Measurements from ENCODE around the gene PLEK2.

Gene PLEK2

DNA sequence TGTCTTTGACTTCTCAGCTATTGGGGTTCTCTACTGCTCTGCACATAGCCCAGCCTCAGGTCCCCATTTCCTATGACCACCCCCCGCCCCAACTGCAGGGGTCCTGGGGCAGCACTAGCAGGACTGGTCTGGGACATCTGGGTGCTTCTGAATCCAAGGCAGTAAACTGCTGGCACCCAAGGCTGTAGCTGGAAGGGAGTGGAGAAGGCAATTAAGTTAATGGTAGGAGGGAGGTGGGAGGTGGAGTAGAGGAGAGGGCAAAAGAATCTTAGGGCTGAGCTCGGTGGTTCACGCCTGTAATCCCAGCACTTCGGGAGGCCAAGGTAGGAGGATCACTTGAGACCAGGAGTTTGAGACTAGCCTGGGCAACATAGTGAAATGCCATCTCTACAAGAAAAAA lies 11.5 kb downstream of the PLEK2 start:
- H3K27me3 ChIP-seq (ENCODE audit: insufficient read depth, poor library complexity, severe bottlenecking) = no peaks in the 10 kb centered on the region
- no peak overlapping the region for H3K4me3 ChIP-seq (replicated peaks; ENCODE audit: insufficient read depth, low read length)
- TF ChIP-seq, protein P1, sequence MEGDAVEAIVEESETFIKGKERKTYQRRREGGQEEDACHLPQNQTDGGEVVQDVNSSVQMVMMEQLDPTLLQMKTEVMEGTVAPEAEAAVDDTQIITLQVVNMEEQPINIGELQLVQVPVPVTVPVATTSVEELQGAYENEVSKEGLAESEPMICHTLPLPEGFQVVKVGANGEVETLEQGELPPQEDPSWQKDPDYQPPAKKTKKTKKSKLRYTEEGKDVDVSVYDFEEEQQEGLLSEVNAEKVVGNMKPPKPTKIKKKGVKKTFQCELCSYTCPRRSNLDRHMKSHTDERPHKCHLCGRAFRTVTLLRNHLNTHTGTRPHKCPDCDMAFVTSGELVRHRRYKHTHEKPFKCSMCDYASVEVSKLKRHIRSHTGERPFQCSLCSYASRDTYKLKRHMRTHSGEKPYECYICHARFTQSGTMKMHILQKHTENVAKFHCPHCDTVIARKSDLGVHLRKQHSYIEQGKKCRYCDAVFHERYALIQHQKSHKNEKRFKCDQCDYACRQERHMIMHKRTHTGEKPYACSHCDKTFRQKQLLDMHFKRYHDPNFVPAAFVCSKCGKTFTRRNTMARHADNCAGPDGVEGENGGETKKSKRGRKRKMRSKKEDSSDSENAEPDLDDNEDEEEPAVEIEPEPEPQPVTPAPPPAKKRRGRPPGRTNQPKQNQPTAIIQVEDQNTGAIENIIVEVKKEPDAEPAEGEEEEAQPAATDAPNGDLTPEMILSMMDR (IDR thresholded peaks at IDR 0.05; ENCODE audit: insufficient read depth, low read length) = no peak
- TF ChIP-seq GABPA (IDR thresholded peaks at IDR 0.05; ENCODE audit: low read depth) (no peak), SPI1 (IDR thresholded peaks at IDR 0.05; ENCODE audit: borderline replicate concordance, low read depth) (no peak), REST (IDR thresholded peaks at IDR 0.05; ENCODE audit: insufficient replicate concordance, low read depth) (no peak), POLR2AphosphoS5 (IDR thresholded peaks at IDR 0.05; ENCODE audit: low read depth) (no peak)
- H3K27ac ChIP-seq (replicated peaks) = no peak overlapping the region
- DNase-seq (ENCODE audit: low read depth in 1 of 2, low spot score in 1 of 2) = no peak

GRCh38 chr14:67397536-67397935 lies 14.4 kb downstream of the PLEK2 start:
- Histone ChIP-seq H3K27me3 (ENCODE audit: insufficient read depth, poor library complexity, severe bottlenecking) (no peaks in the 10 kb centered on the region), H3K4me3 (replicated peaks; ENCODE audit: insufficient read depth, low read length) (no peak overlapping the region), H3K27ac (replicated peaks) (no peak overlapping the region)
- DNase-seq (ENCODE audit: low read depth in 1 of 2, low spot score in 1 of 2) = no peak
- no peak for TF ChIP-seq GABPA (IDR thresholded peaks at IDR 0.05; ENCODE audit: low read depth)
- no peak for TF ChIP-seq REST (IDR thresholded peaks at IDR 0.05; ENCODE audit: insufficient replicate concordance, low read depth)
- no peak for TF ChIP-seq POLR2AphosphoS5 (IDR thresholded peaks at IDR 0.05; ENCODE audit: low read depth)
- no peak for TF ChIP-seq SPI1 (IDR thresholded peaks at IDR 0.05; ENCODE audit: borderline replicate concordance, low read depth)
- TF ChIP-seq, protein P1 (IDR thresholded peaks at IDR 0.05; ENCODE audit: insufficient read depth, low read length) = no peak

DNA sequence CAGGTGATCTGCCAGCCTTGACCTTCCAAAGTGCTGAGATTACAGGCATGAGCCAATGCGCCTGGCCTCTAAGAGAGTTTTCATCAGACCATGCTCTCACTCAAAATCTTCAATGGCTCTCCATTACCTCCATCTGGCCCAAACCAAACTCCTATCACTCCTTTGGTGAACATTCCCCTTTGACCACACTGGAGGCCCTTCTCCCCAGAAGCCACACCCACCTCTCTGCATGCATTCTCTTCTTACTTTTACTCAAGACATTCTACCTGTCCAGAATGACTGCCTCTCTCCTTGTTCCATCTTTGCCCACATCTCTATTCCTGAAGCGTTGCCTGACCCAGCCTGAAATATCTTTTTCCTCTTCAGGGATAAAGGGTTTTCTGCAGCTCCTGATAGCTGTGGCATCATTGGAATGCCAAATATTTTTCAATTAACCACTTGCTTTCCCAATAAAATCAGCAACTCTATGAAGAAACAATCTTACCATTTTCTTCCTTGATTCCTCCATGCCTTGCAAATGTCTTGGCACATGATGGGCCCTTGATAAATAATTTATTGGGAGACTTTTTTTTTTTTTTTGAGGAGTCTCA lies 15.5 kb downstream of the PLEK2 start:
- no peak for DNase-seq (ENCODE audit: low read depth in 1 of 2, low spot score in 1 of 2)
- H3K4me3 ChIP-seq (replicated peaks; ENCODE audit: insufficient read depth, low read length) = no peak overlapping the region
- TF ChIP-seq SPI1 (IDR thresholded peaks at IDR 0.05; ENCODE audit: borderline replicate concordance, low read depth) = no peak
- no peak for TF ChIP-seq GABPA (IDR thresholded peaks at IDR 0.05; ENCODE audit: low read depth)
- TF ChIP-seq, protein P1 (IDR thresholded peaks at IDR 0.05; ENCODE audit: insufficient read depth, low read length) = no peak
- TF ChIP-seq POLR2AphosphoS5 (IDR thresholded peaks at IDR 0.05; ENCODE audit: low read depth) = no peak
- no peak for TF ChIP-seq REST (IDR thresholded peaks at IDR 0.05; ENCODE audit: insufficient replicate concordance, low read depth)
- no peak overlapping the region for H3K27ac ChIP-seq (replicated peaks)
- H3K27me3 ChIP-seq (ENCODE audit: insufficient read depth, poor library complexity, severe bottlenecking) = no peaks in the 10 kb centered on the region
